Stimulated activated CD4-positive, alpha-beta T cell treated with anti-CD3 and anti-CD28 coated beads, TNF-alpha, amount 100 ng/mL, for 1 hour (primary cell): ENCODE results near the gene DDAH1.
"Not testable (repeated sequence)": the region's sequence is repeated elsewhere in the genome, so short reads cannot be mapped to it uniquely, and the experiment has no call there.

ENCODE experiments used
- DNase-seq, 3 donors: peaks; one replicate each; pipeline ENCODE4 v3.0.0-alpha.2; 2020; ENCODE audit warnings: low read depth in 3 of 3, low spot score in 1 of 3

The DDAH1 gene

GRCh38 chr1:85465099-85465785, at the start of gene DDAH1:
Gene DDAH1 (minus strand): TSS chr1:85465159. CDS start chr1:85465045, 114 bp downstream.
- DNase-seq = no peak

DNA sequence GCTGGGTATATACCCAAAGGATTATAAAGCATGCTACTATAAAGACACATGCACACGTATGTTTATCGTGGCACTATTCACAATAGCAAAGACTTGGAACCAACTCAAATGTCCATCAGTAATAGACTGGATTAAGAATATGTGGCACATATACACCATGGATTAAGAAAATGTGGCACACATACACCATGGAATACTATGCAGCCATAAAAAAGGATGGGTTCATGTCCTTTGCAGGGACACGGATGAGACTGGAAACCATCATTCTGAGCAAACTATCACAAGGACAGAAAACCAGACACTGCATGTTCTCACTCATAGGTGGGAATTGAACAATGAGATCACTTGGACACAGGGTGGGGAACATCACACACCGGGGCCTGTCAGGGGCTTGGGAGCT, 49.0 kb upstream of the DDAH1 start:
- not testable (repeated sequence) for DNase-seq

GRCh38 chr1:85504417-85504816, 39.5 kb upstream of the DDAH1 start:
- DNase-seq = no peak

DNA sequence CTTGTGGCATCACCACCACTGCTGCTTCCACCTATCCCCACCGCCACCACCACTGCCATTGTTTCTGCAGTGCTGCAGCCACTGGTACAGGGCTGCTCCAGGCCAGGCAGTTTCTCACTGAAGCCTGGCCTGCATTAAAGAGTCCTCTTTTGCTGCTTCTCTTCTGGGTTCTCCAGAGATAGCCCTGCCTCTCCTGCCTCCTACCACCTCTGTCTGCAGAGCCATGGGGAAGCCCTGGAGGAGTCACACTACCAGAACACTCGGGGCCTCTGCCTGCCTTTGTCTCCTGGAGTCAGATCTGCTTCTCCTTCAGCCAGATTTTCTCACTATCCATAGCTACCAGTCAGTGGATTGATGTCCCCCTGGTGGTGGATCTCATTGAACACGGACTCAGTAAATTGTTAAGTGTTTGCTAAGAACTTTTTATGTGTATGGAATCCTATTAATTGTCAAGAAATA, 37.7 kb upstream of the DDAH1 start:
- DNase-seq = no peak

GRCh38 chr1:85502171-85502570, 37.2 kb upstream of the DDAH1 start:
- no peak for DNase-seq

DNA sequence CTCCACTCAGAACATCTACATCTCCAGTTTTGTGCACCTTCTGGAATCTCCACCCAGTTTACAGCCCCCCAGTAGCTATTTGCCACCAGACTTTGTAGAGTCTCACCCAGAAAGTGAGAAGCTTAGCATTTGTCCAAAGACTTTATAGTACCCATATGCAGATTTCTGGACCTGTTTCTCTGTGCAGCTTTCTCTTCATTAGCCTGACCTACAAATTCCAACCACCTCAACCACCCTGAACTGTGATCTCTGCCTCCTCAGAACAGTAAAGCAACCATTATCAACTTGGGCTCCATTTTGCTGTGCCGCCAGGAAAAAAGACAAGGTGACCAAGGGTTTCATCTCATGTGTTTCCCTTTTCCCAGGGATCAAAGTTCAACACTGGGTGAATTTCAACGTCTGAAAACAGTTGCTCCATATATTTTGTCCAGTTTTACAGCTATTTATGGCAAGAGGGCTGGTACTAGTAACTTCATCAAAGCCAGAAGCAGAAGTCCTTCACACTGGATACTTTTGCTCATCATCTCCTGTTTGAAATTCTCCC, 36.5 kb upstream of the DDAH1 start:
- no peak for DNase-seq

- DNase-seq = no peak
These were observed 32.1 kb upstream of the DDAH1 start for GRCh38 chr1:85496941-85497582.

DNA sequence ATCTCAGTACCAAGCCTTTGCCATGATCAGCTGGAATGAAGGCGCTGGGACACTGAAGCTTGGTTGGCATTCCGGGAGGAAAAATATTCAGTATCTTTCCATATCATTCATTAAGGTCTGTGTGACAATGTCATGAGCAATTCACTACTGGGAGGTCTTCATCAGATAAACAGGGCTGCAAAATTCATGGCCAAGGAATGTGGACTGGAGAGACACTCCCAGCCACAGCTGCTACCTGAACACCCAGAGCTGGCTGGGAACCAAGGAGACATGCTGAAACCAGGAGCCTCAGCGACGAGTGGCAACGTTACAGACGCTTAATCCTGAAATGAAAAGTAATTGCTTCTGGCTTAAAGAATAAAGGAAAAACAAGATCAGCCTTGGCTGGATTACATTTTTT, 30.6 kb upstream of the DDAH1 start:
- no peak for DNase-seq

DNA sequence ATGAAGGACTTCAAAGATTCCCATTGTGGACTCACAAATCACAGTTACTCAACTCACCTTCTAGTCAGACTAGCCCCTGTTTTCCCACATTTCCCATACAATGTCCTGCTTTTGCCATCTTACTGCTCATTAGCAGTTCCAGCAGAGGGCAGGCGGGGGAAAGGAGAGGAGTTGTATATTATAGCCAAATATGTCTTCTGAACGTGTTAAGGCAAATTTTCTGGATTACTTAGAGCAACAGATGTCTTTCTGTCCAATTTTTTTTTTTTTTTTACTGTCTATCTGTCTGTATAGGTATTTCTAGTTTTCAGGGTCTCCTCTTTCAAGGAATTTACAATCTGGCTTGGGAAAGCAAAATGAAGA, 29.9 kb upstream of the DDAH1 start:
- DNase-seq = no peak

- no peak for DNase-seq
These were observed 29.3 kb upstream of the DDAH1 start for GRCh38 chr1:85494074-85494903.

DNA sequence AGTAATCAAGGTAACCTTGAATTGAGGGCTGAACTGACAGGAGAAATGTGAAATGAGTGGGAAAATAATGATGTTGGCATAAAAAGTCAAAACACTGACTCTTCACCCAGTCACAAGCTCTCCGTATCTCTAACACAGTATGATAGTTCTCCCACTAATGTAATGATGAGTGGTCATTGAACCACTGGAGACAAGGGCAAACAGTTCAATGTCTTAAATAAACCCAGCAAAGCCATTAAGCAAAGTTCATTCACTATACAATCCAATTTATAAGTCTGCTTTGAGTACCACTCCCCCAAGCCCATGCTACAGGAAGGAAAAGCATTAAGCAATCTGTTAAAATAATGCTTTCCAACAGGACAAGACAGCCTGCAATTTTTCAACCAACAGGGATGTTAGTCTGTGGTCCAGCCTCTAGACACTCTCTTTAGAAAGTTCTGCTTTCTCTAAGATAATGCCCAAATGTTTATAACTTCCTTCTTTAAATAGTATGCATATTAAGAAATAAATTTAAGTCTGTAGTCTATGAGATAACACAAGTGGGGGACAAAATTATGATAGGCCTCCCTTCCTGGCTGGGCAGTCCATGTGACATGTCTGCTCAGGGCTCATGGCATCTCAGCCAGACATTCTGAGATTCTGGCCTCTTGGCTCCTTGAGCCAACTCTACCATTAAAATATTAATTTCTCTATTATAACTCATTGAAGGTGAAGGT, 25.5 kb upstream of the DDAH1 start:
- DNase-seq = no peak

DNA sequence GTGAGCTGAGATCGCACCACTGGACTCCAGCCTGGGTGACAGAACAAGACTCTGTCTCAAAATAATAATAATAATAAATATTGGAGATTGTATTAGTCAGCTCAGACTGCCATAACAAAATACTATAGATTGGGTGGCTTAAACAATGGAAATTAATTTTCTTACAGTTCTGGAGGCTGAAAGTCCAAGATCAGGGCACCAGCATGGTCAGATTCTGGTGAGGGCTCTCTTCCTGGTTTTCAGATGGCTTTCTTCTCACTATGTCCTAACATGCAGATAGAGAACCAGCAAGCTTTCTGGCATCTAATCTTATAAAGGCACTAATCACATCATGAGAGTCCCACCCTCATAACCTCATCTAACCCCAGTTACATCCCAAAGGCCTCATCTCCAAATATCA, 23.2 kb upstream of the DDAH1 start:
- DNase-seq = no peak

- no peak for DNase-seq
These were observed 20.6 kb upstream of the DDAH1 start for GRCh38 chr1:85485516-85485915.

GRCh38 chr1:85484716-85485115, 19.8 kb upstream of the DDAH1 start:
- DNase-seq = no peak

DNA sequence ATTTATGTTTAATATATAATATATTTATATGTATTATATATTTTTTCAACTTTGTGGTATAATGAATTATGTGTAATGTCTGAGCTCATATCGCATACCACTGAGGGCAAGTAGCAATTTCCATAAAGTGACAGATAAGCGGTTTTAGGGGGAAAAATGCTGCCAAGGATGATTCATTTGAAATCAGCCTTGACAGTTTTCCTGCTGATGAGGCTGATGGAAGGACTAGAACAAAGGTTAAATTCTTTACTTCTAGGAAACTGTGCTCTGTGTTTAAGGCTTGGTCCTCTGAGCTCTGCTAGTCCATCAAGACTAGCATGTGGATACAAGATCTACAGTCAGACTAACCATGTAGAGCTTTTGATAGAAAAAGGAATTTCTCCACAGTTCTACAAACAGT, 19.3 kb upstream of the DDAH1 start:
- DNase-seq = no peak

- no peak for DNase-seq
These were observed 16.7 kb upstream of the DDAH1 start for GRCh38 chr1:85481688-85482087.

GRCh38 chr1:85480566-85480965, 15.6 kb upstream of the DDAH1 start:
- no peak for DNase-seq

DNA sequence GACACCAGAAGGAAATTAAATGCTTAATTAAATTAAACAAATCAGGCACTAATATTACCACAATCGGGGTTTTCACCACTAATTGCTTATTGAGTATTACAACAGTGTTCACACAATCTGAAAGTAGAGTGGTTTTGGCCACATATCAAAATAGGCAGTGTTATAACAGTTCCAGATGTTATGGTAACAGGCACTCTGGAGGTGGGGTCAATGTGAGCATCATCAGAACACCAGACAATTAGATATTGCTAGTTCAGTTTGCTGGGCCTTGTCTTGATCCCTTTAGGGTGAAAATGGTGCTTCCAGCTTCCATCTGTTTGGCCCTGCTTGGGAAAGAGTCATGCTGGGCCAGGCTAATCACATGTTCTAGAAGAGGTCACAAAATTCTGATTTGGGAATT, 14.5 kb upstream of the DDAH1 start:
- no peak for DNase-seq

GRCh38 chr1:85478366-85478765, 13.4 kb upstream of the DDAH1 start:
- DNase-seq = no peak

- DNase-seq = no peak
These were observed 10.1 kb upstream of the DDAH1 start for GRCh38 chr1:85475055-85475454.

- no peak for DNase-seq
These were observed 8.4 kb upstream of the DDAH1 start for GRCh38 chr1:85473390-85473789.
